GM12878 (cell line): Measurements from ENCODE around the gene TMEM138. TPM values are rescaled to one million over a fixed set of nuclear protein-coding genes. Genes with fewer than 3 reads are reported as not detected.

Experiments
- ATAC-seq: fragments of 200-7000 bp; cut with Tn5 transposase; 3 replicates; pipeline ENCODE4 v1.9.1; 2020; ENCODE audit warnings: mild to moderate bottlenecking, moderate library complexity
- BruUV-seq: library from RNA; stranded (reverse); fragments of 400-500 nt; replicated peaks from 2 replicates; lab custom pipeline; 2021; lab: Mats Ljungman, UMichigan
- CTCF ChIA-PET: fragments of 300-600 bp; sonication (Branson Sonifier 250); formaldehyde crosslinking; extraction: SDS; loops from one replicate; lab custom pipeline; 2021; ENCODE audit warnings: inconsistent platforms; lab: Yijun Ruan, JAX
- POLR2A ChIA-PET: fragments of 350-600 bp; formaldehyde crosslinking; extraction: SDS; loops from one replicate; lab custom pipeline; 2021; ENCODE audit warnings: inconsistent platforms; lab: Charles Lee
- RAD21 ChIA-PET: fragments of 300-600 bp; sonication (Branson Sonifier 250); formaldehyde crosslinking; loops from one replicate; lab custom pipeline; 2023; ENCODE audit warnings: antibody characterized with exemption; ENCODE audit not compliant: unreplicated experiment; lab: Charles Lee
- SMC1A ChIA-PET: fragments of 300-600 bp; sonication (Branson Sonifier 250); formaldehyde crosslinking; loops from one replicate; lab custom pipeline; 2023; ENCODE audit not compliant: unreplicated experiment, uncharacterized antibody; lab: Charles Lee
- DNase-seq: peaks from one replicate; pipeline ENCODE4 v3.0.0-alpha.2; 2011; ENCODE audit warnings: low read depth, low spot score
- FAIRE-seq: peaks from 3 replicates; lab custom pipeline; 2011; peaks lifted over from hg19 to GRCh38; lab: Jason Lieb, UNC
- H2AFZ ChIP-seq: 2 replicates; pipeline ENCODE4 v1.6.0; 2011; ENCODE audit warnings: low read depth, low read length, control low read depth; ENCODE audit not compliant: control insufficient read depth
- H3K27ac ChIP-seq: 2 replicates; pipeline ENCODE4 v1.5.1; 2011; ENCODE audit warnings: control low read depth; ENCODE audit not compliant: control insufficient read depth, insufficient read depth
- H3K27me3 ChIP-seq, 2 experiments: replicated peaks in 1 of 2; 2 replicates each; pipeline versions ENCODE4 v1.6.0 to v1.6.1; 2011; ENCODE audit warnings: low read length in 1 of 2; ENCODE audit not compliant: control insufficient read depth in 2 of 2, insufficient read depth in 2 of 2
- H3K36me3 ChIP-seq, 2 experiments: 2 replicates each; pipeline ENCODE4 v1.5.1; 2011; ENCODE audit warnings: low read length in 1 of 2; ENCODE audit not compliant: control insufficient read depth in 2 of 2, insufficient read depth in 2 of 2
- H3K4me1 ChIP-seq: 2 replicates; pipeline ENCODE4 v1.6.1; 2011; ENCODE audit warnings: mild to moderate bottlenecking, low read length, moderate library complexity, mixed read lengths; ENCODE audit not compliant: control insufficient read depth, insufficient read depth
- H3K4me2 ChIP-seq: 2 replicates; pipeline ENCODE4 v1.6.0; 2011; ENCODE audit warnings: control low read depth; ENCODE audit not compliant: control insufficient read depth, insufficient read depth
- H3K4me3 ChIP-seq: fragments of 200-600 bp; sonication (generic); 2 replicates; pipeline ENCODE4 v1.5.1; 2016
- H3K79me2 ChIP-seq: 2 replicates; pipeline ENCODE4 v1.6.0; 2011; ENCODE audit warnings: low read length; ENCODE audit not compliant: control insufficient read depth, insufficient read depth
- H3K9ac ChIP-seq: 2 replicates; pipeline ENCODE4 v1.8.0; 2011; ENCODE audit warnings: low read length, control low read depth, mixed read lengths; ENCODE audit not compliant: control insufficient read depth, insufficient read depth
- H3K9me3 ChIP-seq: replicated peaks from 3 replicates; pipeline ENCODE4 v1.5.1; 2011; ENCODE audit warnings: mild to moderate bottlenecking, low read length; ENCODE audit not compliant: control insufficient read depth, insufficient read depth
- H4K20me1 ChIP-seq: 2 replicates; pipeline ENCODE4 v1.6.0; 2011; ENCODE audit not compliant: control insufficient read depth, insufficient read depth
- ASH2L ChIP-seq: fragments of 300-600, 200-600 bp; sonication (generic); IDR thresholded peaks from 2 replicates; pipeline ENCODE4 v1.6.1; 2017; ENCODE audit warnings: low read depth, mild to moderate bottlenecking, borderline replicate concordance
- EZH2 ChIP-seq: IDR thresholded peaks from 2 replicates; pipeline ENCODE4 v1.6.1; 2012; ENCODE audit warnings: low read depth, mild to moderate bottlenecking, control low read depth, inconsistent platforms, low read length, borderline replicate concordance; ENCODE audit not compliant: control insufficient read depth
- MTA3 ChIP-seq: IDR thresholded peaks from 2 replicates; pipeline ENCODE4 v1.6.1; 2012; ENCODE audit warnings: low read length, inconsistent platforms, borderline replicate concordance
- MYB ChIP-seq: fragments of 150-350 bp; IDR thresholded peaks from 2 replicates; pipeline ENCODE4 v1.6.1; 2014; ENCODE audit warnings: mild to moderate bottlenecking, low read depth, low read length, borderline replicate concordance
- NR2C1 ChIP-seq: fragments of 450-650 bp; IDR thresholded peaks from 2 replicates; pipeline ENCODE4 v1.6.1; 2017; ENCODE audit warnings: antibody characterized with exemption, mild to moderate bottlenecking, moderate library complexity
- NR2C2 ChIP-seq: IDR thresholded peaks from 2 replicates; pipeline ENCODE4 v1.6.1; 2011; ENCODE audit warnings: borderline replicate concordance, low read depth; ENCODE audit not compliant: control insufficient read depth, insufficient read length
- NRF1 ChIP-seq: conservative IDR thresholded peaks from 2 replicates; pipeline ENCODE4 v1.6.1; 2011; ENCODE audit warnings: mild to moderate bottlenecking, low read depth, low read length, improper control_type of control experiment
- PAX8 ChIP-seq: fragments of 450-650 bp; IDR thresholded peaks from 2 replicates; pipeline ENCODE4 v1.6.1; 2017; ENCODE audit warnings: mild to moderate bottlenecking, moderate library complexity
- RBBP5 ChIP-seq: fragments of 200-600 bp; sonication (generic); conservative IDR thresholded peaks from 2 replicates; pipeline ENCODE4 v1.6.1; 2016
- SUZ12 ChIP-seq: fragments of 200-600 bp; sonication (generic); IDR thresholded peaks from one replicate; pipeline ENCODE4 v1.6.1; 2018; ENCODE audit warnings: antibody characterized with exemption, mild to moderate bottlenecking; ENCODE audit not compliant: unreplicated experiment
- ZNF274 ChIP-seq: IDR thresholded peaks from one replicate; pipeline ENCODE4 v1.8.0; 2011; ENCODE audit not compliant: insufficient read length, insufficient read depth
- ZNF687 ChIP-seq: fragments of 450-650 bp; IDR thresholded peaks from 2 replicates; pipeline ENCODE4 v1.6.1; 2017; ENCODE audit warnings: mild to moderate bottlenecking, moderate library complexity
- WGBS: methylation state at CpG from one replicate; pipeline ENCODE4 v1.1.6; 2016; ENCODE audit warnings: low lambda C conversion rate; ENCODE audit not compliant: insufficient replicate concordance, insufficient coverage; ENCODE audit errors: missing lambda C conversion rate; 5-methylcytosine and 5-hydroxymethylcytosine counted together
- in situ Hi-C: fragments of 300-500 bp; cut with MboI; formaldehyde crosslinking; loops from 9 replicates; pipeline ENCODE4 v1.14.3; 2018; ENCODE audit warnings: mixed read lengths
- intact Hi-C: fragments of 100-400 bp; cut with micrococcal nuclease; formaldehyde crosslinking; loops from one replicate; pipeline ENCODE4 v1.14.2; 2022; ENCODE audit not compliant: unreplicated experiment
- polyA plus RNA-seq, 11 experiments: library from polyadenylated mRNA; depleted of rRNA in 4 of 11; unstranded in 6 of 11; stranded (reverse) in 5 of 11; fragments of >200 nt; fragmentation: Nextera tagmentation in 4 of 11; fragmentation: Illumina TruSeq in 1 of 11; extraction: Ambion mirVana in 4 of 11; extraction: Trizol in 1 of 11; gene quantifications; 1 replicate in 1 of 11; 2 replicates in 10 of 11; pipeline versions ENCODE4 v1.2.1 to v1.2.3, GENCODE V29; 2011 to 2016; ENCODE audit warnings: inconsistent platforms in 2 of 11, missing spikeins in 2 of 11, low read depth in 1 of 11
- total RNA-seq, 4 experiments: library from RNA; depleted of rRNA in 3 of 4; stranded (reverse); fragments of >200 nt in 3 of 4; fragmentation: Illumina TruSeq in 1 of 4; extraction: Trizol in 1 of 4; gene quantifications; 2 replicates each; pipeline versions ENCODE4 v1.2.1 to v1.2.3, GENCODE V29; 2013 to 2021
- TF ChIP-seq, protein P1 (sequence below): fragments of 450-650 bp; IDR thresholded peaks from 2 replicates; pipeline ENCODE4 v1.6.1; 2017; ENCODE audit warnings: low read depth, mild to moderate bottlenecking, moderate library complexity

The TMEM138 gene
- total and polyA plus RNA-seq, 10 of the 15 experiments (the other 5 are each of a cell fraction or from before 2014, with no cell fraction given): 28.5 to 116 (median 73.4) TPM

- no peak for TF ChIP-seq SUZ12
- TF ChIP-seq ZNF687: no peak
- no peak for TF ChIP-seq PAX8
Observed at GRCh38 chr11:61370349-61371005, 8.3 kb downstream of the TMEM138 start (continued).

DNA sequence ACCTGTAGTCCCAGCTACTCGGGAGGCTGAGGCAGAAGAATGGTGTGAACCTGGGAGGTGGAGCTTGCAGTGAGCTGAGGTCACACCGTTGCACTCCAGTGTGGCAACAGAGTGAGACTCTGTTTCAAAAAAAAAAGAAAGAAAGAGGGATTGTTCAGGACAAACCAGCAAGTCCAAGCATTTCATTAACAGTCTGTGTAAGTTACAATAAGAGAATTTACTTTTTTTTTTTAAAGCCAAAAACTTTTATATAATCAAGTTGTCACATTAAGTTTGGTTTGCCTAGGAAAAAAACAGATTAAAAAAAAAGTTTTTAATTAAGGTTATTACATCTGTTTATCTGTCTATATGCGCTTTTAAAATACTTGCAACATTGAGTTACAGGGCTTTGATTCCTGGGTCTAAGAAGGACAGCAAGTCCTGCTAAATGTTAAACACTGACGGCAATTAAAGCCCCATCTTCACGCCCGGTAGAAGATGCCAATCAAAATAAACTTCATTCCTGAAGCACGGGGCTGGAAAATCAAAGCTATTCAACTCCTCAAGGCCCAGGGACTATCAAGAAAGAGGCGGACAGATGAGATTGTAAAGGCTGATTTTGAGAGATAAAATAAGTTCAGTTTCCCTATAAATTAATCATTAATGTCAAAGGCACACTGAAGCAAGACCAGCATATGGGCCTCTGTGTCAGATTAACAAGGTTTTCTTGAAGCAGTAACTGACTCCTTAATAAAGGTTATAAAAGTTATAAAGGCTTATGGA lies 10.7 kb downstream of the TMEM138 start:
- in situ Hi-C loops (no loop called here), intact Hi-C loops (no loop called here)
- RAD21 ChIA-PET: interaction anchor here (0.9 to 8.0 kb wide), 2 partner anchors 12 to 14 kb away, joined by 3 to 72 read pairs; partner anchors contain the start of genes CYB561A3 and TMEM138
- ATAC-seq: no peak
- no TSS peak for BruUV-seq
- no peak overlapping the region for H2AFZ ChIP-seq
- POLR2A ChIA-PET: interaction anchor here (0.5 kb wide), 1 partner anchor 65 kb away, joined by 3 read pairs; no protein-coding TSS in a partner anchor
- H3K36me3 ChIP-seq: peaks cover 9 to 14% of the 10 kb centered on the region in 2 experiments
- H3K27ac ChIP-seq: no peak overlapping the region
- WGBS: 94% methylated on average over 8 of the region's 8 CpGs
- CTCF ChIA-PET: interaction anchor here (0.6 to 23.9 kb wide), 3 partner anchors 9 to 36 kb away, joined by 3 to 309 read pairs (median 3); no protein-coding TSS in a partner anchor
- DNase-seq: no peak
- H4K20me1 ChIP-seq: no peaks in the 10 kb centered on the region
- SMC1A ChIA-PET: no interaction called here
- no peaks in the 10 kb centered on the region for H3K9me3 ChIP-seq
- no peak overlapping the region for H3K4me3 ChIP-seq
- no peaks in the 10 kb centered on the region for H3K27me3 ChIP-seq
- H3K4me2 ChIP-seq: no peak overlapping the region
- H3K79me2 ChIP-seq: no peaks in the 10 kb centered on the region
- no peak for FAIRE-seq
- H3K4me1 ChIP-seq: peaks cover 8% of the 10 kb centered on the region
- H3K9ac ChIP-seq: no peak overlapping the region
- TF ChIP-seq NR2C1: no peak
- no peak for TF ChIP-seq ASH2L
- no peak for TF ChIP-seq NR2C2
- no peak for TF ChIP-seq RBBP5
- TF ChIP-seq, protein P1, sequence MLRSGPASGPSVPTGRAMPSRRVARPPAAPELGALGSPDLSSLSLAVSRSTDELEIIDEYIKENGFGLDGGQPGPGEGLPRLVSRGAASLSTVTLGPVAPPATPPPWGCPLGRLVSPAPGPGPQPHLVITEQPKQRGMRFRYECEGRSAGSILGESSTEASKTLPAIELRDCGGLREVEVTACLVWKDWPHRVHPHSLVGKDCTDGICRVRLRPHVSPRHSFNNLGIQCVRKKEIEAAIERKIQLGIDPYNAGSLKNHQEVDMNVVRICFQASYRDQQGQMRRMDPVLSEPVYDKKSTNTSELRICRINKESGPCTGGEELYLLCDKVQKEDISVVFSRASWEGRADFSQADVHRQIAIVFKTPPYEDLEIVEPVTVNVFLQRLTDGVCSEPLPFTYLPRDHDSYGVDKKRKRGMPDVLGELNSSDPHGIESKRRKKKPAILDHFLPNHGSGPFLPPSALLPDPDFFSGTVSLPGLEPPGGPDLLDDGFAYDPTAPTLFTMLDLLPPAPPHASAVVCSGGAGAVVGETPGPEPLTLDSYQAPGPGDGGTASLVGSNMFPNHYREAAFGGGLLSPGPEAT: no peak
- no peak for TF ChIP-seq EZH2
- TF ChIP-seq MYB: no peak
- TF ChIP-seq NRF1: no peak
- TF ChIP-seq ZNF274: no peak
- no peak for TF ChIP-seq MTA3
